ENCODE measurements around the gene MUC2.

- TF ChIP-seq CTCF (IDR thresholded peaks at IDR 0.05; ENCODE audit: low read depth, low read length) (peak; percentile 76), POLR2A (IDR thresholded peaks at IDR 0.05; ENCODE audit: extremely low read depth, insufficient read length) (no peak), MAX (IDR thresholded peaks at IDR 0.05; ENCODE audit: low read depth, low read length) (peak; percentile 64; the same call in 1 of the 2 replicates)
Observed at GRCh38 chr11:1050581-1051355, 23.9 kb upstream of the MUC2 start.
